HuH-7.5 (cell line): ENCODE measurements around the gene DCLK1.

Source experiments
- DNase-seq: peaks from one replicate; pipeline ENCODE4 v3.0.0; 2011; ENCODE audit warnings: low spot score

Gene DCLK1

DNA sequence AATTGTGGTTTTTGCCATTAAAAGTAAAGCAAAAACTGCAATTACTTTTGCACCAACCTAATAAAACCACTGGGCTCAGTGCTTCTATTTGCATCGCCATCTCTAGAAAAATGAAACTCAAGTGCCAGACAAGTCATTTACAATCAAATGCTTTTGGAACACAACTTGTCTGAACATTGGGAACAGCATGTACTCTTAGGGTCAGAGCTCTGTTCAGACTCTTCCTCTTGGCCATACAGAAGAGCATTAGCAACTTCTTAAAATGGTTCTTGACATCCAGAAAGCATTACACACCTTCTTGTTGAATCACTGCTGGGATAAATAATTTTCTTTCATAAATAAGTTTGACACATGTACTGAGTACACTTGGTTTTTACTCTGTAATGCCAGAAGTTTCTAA, 272.5 kb downstream of the DCLK1 start:
- no peak for DNase-seq

DNA sequence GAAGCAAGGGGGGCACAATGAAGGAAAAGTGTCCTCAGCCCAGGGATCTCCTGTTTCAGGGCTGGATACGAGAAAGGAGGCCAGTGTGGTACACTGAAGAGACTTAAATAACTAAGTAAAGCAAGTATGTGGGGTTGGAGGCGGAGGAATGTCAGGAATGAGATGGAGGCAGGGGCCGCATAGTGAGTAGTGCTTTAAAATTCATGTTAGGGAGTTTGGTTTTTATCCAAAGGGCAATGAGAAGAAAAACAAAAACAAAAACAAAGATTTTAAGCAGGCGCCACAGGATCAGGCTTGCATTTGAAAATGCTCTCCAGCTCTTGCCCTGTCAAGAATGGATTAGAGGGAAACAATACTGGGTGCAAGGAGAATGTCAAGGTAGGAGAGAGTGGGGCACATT, 273.4 kb downstream of the DCLK1 start:
- no peak for DNase-seq

DNA sequence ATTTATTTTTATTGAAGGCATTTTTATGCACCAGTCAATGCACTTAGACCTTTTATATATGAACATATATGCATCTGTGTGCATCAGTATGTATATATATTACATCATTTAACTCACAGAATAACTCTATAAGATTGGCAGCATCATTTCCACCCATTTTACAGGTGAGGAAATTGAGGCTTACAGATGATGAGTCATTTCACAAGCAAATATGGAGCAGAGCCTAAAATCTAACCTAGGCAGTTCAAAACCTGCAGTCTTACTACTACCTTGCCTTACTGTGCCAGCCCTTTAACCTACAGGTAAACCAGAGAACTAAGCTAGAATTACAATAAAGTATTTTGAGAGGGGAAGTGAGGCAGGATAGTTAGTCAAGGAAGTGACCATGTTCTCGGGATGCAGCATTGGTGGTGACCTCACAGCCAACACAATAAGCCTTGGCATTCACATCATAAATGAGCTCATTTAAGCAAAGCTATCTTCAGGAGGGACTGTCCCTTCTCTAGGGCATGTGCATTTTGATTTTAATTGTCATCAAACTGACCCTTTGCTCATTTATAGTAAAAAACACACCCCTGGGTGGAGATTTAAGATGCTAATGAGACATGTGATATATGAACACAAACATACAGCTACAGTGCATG, 274.3 kb downstream of the DCLK1 start:
- no peak for DNase-seq

DNA sequence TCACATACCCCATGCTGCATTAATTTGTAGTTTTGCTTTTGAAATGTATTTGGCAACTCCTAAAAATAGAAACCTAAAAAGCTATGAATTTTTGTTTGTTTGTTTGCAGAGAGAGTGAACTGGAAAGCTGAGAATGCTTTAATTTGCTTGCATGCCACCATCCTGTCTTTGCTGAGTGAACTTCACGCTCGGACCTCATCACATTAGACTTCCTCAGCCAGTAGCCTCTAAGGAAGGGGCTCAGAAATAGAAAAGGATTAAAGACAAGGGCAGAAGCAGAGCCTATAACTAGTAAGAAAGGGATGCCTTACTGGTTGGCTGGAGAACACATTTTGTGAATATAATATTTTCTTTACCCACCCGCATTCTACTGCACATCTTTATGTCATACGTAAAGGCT, 275.1 kb downstream of the DCLK1 start:
- DNase-seq, result no peak

DNA sequence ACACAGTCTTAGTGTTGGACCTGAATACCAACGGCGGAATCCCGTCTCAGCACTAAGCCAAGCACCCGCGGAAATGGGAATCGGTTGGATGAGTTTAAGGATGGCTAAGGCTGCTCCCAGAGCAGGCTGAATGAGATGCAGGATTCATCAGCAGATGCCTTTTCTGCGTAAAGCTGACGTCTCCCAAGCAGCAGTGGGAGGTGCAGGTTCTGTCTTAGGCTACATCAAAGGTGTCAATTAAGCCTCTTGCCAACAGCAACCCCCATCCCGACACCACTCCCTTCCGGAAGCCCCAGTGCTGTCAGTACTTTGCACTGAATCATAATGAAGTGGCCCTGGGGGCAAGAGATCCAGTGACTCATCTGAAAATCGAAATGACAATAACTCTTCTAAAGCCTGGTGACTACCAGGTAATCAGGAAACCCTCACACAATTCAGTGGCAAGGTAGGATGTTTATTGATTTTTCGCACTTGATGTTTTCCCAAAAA, 275.6 kb downstream of the DCLK1 start:
- no peak for DNase-seq

DNA sequence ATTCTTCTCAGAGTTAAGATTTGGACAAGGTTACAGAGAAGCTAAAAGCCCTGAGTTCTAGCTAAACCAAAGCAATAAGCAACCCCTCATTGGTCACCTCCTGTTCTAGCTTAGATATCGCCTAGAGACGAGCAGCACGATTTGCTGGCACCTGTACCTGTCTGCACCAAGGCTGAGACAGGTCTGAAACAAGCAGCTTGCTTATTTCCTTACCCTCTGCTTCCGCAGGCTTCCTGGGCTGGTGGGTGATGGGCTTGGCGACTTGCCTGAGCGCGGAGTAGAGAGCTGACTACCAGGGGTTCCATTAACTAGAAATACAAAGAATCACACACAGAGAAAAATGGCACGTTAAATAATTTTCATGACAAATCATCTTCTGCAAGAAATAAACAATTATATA, 276.9 kb downstream of the DCLK1 start:
- no peak for DNase-seq

DNA sequence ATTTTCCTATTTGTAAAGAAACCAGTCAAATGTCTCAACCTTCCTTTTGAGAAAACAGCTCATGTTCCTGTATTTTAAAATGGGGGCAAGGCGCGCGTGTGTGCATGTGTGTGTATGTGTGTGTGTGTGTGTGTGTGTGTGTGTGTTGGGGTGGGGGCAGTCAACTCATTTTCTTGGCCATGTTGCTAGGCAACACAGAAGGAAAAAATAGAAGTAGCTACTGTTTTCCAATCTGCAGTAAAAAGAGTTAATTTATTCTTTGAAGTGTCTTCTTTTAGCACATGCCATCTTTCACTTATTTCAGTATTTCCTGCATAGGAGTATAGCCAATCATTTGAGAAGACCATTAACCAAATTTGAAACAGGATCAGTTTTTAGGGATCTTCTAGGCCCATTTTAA, 279.3 kb downstream of the DCLK1 start:
- DNase-seq, result no peak

DNA sequence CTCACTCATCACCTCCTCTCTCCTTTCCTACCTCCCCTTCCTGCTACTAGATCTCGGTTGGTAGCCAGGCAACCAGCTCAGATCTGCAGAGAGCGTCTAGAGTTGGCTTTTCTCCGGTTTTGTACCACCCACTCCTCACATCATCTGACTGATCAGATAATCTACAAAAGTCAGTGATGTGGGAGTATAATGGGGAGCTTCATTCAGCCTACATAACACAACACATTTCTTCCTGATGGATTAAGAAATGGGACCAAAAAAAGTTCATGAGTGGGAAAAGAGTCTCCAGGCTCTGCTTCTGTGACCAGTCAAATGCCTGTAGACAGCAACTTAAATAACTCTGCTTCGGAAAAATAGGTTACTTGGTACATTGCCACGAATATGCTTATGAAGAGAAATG, 279.8 kb downstream of the DCLK1 start:
- DNase-seq, result no peak

DNA sequence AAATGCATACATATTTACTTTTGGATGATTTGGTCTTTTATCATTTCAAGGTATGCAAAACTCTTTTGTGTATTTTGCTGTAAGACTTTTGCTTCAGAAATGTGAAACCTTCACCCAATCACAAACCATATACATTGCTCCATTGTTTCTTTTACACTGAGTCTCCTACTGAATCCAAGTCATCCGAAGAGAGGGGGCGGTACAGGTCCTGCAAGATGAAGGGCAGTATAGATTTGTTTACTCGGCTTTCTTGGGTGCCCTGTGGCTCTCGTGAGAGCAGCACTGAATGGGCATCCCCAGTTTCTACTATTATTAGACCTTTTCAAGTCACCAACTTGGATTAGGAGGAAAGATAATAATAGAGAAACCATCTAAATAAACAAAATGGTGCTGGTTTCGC, 280.6 kb downstream of the DCLK1 start:
- no peak for DNase-seq

DNA sequence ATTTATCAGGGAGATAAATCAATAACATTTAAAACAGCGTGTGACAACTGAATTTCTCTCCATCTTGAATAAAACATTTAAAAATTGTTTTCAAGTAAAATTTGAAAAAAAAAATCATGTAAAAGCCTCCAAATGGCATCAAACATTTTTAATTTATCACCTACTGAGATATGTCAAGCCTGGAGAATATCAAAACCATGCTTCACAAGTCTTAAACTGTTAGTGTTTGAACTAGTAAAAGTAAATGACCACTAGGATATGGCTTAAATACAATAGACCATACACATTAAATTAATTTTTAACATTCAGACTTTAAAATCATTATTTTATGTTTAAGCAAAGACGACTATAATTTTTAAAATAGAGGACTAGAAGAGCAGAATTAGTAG, 281.9 kb downstream of the DCLK1 start:
- no peak for DNase-seq

DNA sequence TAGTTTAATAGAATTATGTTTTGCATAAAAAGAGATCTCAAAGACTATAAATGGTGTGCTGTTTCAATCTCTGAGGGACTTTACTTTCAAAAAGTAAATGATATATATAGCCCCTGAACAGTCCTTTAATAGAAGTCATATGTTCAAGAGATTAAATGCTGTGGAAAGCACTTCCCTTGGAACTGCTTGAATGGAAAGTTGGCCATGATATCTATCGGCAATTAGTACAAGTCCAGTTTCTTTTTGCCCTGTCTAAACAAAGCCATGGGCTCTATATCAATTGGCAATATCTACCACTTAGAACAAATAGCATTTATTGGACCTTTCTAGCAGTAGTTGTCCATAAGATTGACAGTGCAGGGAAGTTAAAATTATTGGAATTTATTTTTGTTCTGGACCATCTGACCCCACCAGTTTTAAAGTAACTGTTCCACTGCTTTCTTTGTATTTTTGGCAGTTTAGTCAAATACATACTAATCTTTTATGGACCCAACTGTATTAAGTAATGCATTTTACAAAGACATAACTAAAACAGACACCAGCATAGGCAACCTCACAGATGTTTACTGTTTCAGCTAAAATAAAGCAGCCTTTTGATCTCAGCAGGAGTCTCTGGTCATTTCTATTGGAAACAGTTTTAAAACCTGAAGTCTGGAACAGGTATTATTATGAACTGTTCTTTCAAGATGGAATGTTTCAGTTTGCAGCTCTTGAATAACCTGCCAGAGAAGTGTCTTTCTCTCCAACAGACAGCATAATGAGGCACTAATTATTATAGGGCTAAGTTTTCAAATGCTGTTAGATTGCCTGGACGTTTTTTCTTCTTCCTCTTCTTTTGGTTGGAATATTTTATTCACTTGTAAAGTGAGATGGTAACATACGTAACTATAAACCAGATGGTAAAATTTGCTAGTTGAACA, 282.6 kb downstream of the DCLK1 start:
- no peak for DNase-seq

DNA sequence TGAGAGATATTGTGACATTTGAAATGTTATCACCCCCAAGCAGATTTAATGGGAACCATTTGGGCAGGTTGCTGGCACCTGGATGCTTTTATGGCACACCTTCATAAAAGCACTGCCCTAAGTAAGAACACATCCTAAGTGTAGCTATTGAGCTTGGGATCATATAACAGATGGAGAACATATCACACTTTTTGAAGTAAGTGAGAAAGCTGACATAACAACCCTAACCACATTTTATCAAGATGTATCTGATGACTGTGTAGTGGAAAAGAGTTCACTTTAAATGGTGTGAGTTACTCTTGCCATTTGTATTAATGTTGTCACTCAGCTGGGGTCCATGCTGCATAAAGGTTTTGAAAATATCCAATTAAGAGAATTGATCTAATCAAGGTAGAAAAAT, 287.9 kb downstream of the DCLK1 start:
- no peak for DNase-seq

DNA sequence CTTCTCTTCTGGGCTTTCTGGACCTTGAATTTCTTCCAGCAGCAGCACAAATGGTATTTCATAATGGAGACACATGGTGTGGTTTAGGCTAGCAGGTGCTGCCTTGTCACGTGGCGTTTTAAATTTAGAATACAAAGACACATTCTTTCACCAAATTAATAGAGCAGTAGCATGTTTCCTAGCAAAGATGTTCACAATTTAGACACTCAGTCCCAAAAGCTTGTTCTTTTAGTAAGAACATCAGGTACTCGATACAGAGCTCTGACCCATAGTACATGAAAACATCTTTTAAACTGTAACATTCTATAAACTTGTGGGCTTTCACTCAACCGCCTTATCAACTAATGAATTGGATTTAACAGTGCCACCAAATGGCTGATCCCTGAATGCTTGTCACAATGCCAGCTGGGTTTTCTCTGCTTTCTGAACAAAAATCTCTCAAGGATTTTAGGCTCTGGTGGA, 290.1 kb downstream of the DCLK1 start:
- DNase-seq, result no peak

DNA sequence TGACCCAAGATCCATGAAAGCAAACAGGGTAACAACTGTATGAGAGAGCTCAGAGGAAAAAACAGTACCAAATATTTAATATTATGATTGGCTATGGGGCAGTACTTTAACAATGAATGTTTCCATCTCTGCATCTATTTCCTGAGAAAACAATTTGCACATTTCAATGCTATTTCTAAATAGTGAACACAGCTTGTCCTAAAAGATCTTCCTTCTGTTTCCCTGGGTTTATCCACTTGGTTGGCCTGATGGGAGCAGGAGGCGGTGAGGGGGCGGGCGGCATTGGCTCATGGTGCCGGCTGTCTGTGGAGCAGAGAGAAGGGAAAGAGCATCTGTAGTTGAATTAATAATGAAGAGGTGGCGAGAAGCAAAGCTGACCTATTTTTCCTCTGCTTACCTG, 291.4 kb downstream of the DCLK1 start:
- DNase-seq, result no peak

DNA sequence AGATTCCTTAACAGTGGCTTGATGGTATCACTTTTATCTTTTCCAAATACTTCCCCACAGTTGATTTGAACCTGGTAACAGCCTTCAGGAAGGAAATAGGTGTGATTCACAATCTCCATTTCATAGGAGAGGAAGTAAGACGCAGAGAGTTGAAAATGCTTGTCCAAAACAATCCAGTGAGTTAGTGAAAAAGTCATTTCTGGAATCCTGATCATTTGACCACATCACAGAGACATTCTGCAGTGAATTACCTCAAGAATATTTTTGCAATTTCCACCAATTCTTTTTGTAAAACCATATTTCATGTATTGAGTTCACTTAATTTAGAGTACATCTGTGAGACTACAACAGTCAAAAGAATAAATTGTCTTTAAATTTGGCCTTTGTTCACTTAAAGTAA, 292.8 kb downstream of the DCLK1 start:
- DNase-seq, result no peak

DNA sequence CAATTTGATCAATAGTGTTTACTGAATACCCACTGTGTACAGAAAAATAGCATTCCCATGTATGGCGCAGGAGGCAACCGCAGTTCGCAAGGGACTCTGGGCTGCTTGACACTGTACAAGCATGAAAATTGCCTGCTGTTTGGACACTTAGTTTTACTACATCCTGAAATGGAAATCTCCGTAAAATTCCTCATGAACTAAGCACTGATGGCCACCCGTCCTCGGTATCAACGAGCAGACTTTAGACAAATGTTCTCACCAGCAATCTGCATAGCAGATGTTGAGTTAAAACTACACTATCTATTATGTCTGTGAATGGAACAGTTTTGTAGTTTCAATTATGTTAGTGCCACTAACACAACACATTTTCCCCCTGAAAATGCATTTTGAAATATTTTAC, 294.7 kb downstream of the DCLK1 start:
- DNase-seq, result no peak

DNA sequence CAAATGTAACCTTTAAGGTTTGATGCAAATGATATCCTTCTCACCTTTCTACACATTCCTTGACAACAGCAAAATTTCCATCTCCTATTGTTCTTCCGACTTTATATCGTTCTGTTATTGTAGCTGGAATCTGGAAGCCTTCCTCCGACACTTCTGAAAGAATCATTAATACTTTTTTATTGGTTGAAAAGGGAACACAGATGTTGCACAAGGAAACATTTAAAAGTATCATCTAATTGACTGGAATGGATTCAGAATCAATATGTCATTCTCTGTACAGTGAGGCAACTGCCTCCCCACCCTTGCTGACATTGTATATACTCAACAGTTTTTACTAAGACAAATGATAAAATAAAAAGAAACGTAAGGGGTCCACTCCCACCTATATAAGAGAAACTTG, 295.2 kb downstream of the DCLK1 start:
- no peak for DNase-seq

DNA sequence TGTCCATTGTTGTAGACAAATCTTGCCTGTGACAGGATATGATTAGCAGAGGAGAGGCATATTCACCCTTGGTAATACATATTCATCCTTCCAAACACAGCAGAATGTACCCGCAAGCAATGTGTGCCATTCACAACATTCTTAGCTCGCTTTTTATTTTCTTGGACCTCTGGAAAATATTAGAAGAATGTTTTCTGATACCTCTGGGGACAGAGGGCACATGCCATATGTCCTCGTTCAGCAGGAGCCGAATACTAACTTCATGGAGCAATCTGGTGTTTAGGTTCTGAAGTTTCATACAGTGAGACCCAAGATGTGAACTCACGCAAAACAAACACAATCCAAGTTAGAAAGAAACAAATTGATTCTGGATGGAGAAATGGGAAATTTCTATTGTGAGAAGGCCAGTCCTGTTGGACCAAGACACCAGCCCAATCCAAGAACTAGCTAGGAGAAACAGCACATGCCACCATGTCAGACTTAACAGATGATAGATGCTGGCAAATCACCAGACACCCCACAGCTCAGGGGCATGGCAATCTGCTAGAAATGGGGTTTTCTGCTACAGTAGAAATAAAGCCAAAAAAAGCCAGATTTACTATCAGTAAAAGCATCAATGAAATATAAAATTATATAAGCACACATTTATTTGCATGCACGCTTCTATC, 297.4 kb downstream of the DCLK1 start:
- no peak for DNase-seq

DNA sequence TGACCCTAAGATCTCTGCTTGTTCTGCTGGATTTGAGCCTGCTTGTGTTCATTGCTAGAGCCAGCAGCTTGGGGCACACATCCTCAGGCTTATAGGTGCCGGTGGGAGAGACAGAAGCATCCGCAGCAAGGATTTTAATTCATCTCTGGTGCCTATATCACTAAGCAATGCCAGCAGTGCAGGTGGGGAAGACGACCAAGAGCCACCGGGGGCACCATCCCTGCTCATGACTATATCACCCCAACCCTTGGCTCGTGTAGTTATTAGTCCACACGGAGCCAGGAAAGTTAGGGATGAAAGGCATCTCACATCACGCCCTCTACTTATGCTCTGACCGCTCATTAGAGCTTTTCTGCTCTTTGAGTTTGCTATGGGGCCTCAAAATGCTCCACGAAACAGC, 298.2 kb downstream of the DCLK1 start:
- no peak for DNase-seq

DNA sequence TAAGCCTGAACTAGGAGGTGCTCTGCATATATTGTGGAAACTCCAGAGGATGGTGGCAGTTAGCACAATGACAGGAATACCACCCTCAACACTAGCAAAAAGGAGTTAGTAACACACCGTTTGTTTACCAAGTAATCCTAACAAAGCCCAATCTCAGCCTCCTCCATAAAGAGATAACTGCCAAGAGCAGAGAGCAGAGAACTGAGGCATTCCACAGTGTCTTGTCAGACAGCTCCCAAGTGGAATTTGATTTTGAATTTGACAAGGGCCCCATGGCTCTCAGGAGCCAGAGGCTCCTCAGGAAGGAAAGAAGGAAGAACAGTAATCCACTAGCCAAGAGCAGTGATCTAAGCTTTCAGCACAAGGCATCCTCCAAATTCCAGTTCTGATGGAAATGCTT, 298.6 kb downstream of the DCLK1 start:
- no peak for DNase-seq

DNA sequence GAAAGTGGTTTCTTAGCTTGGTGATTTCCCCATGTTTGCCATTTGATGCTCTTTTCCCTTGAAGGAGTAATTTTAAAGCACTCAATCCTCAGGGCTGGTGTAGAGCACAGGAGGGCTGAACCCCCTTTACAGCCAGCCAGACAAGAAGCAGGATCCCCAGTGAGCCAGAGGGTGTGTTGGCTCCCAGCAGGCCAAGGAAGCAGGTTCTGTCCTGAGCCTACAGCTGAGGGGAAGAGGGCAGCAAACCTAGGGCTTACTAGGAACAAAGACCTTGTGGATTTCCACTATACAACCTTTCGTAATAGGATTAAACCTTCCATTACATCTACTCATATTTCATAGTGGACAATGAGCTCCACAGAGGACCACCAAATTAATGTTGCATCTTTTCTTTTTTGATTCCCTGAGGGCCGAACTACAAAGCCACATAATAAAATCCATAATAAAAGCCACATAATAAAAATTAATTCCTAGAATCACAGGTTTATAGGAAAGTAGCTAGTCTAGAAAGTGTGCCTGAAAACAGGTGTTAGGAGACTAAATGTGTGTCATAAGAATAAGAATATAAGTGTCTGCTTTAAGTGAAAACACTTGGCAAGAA, 300.2 kb downstream of the DCLK1 start:
- DNase-seq, result no peak

DNA sequence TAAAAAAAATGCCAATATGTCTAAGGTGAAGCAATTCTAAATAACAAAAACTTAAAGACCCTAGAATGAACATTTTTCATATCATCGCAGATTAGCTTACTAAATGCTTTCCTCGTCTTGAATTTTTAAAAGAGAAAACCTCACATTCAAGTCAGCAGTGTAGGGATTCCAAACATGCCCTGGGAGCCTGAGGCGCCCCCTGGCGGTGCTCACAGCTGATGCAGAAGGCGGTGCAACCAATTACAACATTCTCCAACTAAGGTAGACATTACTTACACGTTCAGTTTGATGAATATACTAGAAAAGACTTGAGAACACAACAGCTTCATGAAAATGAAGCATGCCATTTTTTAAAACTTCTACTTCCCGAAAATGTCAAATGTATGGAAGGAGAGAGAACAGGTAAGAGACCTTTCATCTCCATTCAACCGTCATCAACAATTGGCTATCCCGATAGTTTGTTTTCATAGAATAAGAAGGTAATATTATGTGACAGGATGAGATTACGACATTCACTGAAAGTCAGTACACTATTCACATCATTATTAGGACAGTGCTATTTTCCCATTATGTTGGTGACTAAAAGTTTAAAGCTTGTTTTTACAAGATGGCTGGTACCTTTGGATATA, 304.4 kb downstream of the DCLK1 start:
- no peak for DNase-seq
